HCT116 (cell line): ENCODE data around the gene RAPGEF2. TPM values are rescaled to one million over a fixed set of nuclear protein-coding genes. Genes with fewer than 3 reads are reported as not detected.
A peak's percentile ranks its signal among the peaks of the same experiment; 100 is the strongest.

Experiments
- ATAC-seq: fragments of 200-7000 bp; cut with Tn5 transposase; 2 replicates; pipeline ENCODE4 v1.9.1; 2020; ENCODE audit warnings: mild to moderate bottlenecking, moderate library complexity
- BruUV-seq: library from RNA; stranded (reverse); fragments of 400-500 nt; replicated peaks from 2 replicates; lab custom pipeline; 2021; lab: Mats Ljungman, UMichigan
- CTCF ChIA-PET: fragments of 300-600 bp; sonication (Branson Sonifier 250); formaldehyde crosslinking; loops from one replicate; lab custom pipeline; 2021; ENCODE audit warnings: antibody characterized with exemption; lab: Charles Lee
- POLR2A ChIA-PET: fragments of 300-600, 350-600 bp; sonication (Branson Sonifier 250); formaldehyde crosslinking; loops from one replicate; lab custom pipeline; 2021; ENCODE audit warnings: antibody characterized with exemption; lab: Charles Lee
- RAD21 ChIA-PET, 2 experiments: fragments of 300-600 bp; sonication (Branson Sonifier 250); formaldehyde crosslinking; loops; one replicate each; lab custom pipeline; 2023; ENCODE audit warnings: low total read pairs in 2 of 2; ENCODE audit not compliant: uncharacterized antibody in 2 of 2, unreplicated experiment in 2 of 2, low non-redundant PET in 1 of 2; lab: Charles Lee
- DNase-seq: peaks from one replicate; pipeline ENCODE4 v3.0.0-alpha.2; 2010; ENCODE audit warnings: low read depth, low spot score
- H2AFZ ChIP-seq: fragments of 200-600 bp; shearing (Covaris generic), sonication (generic); 2 replicates; pipeline ENCODE4 v1.6.1; 2017; ENCODE audit warnings: low read depth, mixed run types, mixed read lengths, antibody characterized with exemption, low read length; ENCODE audit not compliant: poor library complexity, severe bottlenecking
- H3K27ac ChIP-seq: 2 replicates; pipeline ENCODE4 v1.5.1; 2012; ENCODE audit warnings: low read depth, low read length
- H3K27me3 ChIP-seq: fragments of 200-600 bp; sonication (generic); 2 replicates; pipeline ENCODE4 v1.6.1; 2016; ENCODE audit warnings: mixed run types, low read length, mixed read lengths; ENCODE audit not compliant: insufficient read depth
- H3K36me3 ChIP-seq, 2 experiments: fragments of 200-500 bp in 1 of 2; fragments of 200-600 bp in 1 of 2; sonication (Bioruptor generic) in 1 of 2; sonication (generic) in 1 of 2; 2 replicates each; pipeline versions ENCODE4 v1.5.1 to v1.6.1; 2014 to 2016; ENCODE audit warnings: low read length in 2 of 2, inconsistent platforms in 1 of 2, mixed read lengths in 1 of 2, mixed run types in 1 of 2; ENCODE audit not compliant: insufficient read depth in 2 of 2, control insufficient read depth in 1 of 2
- H3K4me1 ChIP-seq, 2 experiments: fragments of 200-600 bp in 1 of 2; sonication (generic) in 1 of 2; 2 replicates each; pipeline versions ENCODE4 v1.5.1 to v1.6.1; 2012 to 2017; ENCODE audit warnings: low read length in 2 of 2, inconsistent platforms in 1 of 2, mild to moderate bottlenecking in 1 of 2, mixed read lengths in 1 of 2, mixed run types in 1 of 2, moderate library complexity in 1 of 2; ENCODE audit not compliant: insufficient read depth in 2 of 2, control insufficient read depth in 1 of 2
- H3K4me2 ChIP-seq: fragments of 200-600 bp; sonication (generic); 2 replicates; pipeline ENCODE4 v1.6.1; 2017; ENCODE audit warnings: mixed run types, low read length, mixed read lengths
- H3K4me3 ChIP-seq, 2 experiments: fragments of 200-600 bp in 1 of 2; sonication (generic) in 1 of 2; replicated peaks in 1 of 2; 2 replicates each; pipeline ENCODE4 v1.5.1; 2011 to 2016; ENCODE audit warnings: low read length in 2 of 2, control low read depth in 1 of 2, low read depth in 1 of 2, mild to moderate bottlenecking in 1 of 2, mixed read lengths in 1 of 2, mixed run types in 1 of 2
- H3K79me2 ChIP-seq: fragments of 200-600 bp; sonication (generic); 2 replicates; pipeline ENCODE4 v1.6.1; 2017; ENCODE audit warnings: mild to moderate bottlenecking, mixed run types, low read length, moderate library complexity, mixed read lengths; ENCODE audit not compliant: insufficient read depth
- H3K9ac ChIP-seq: fragments of 200-600 bp; sonication (generic); 2 replicates; pipeline ENCODE4 v1.6.1; 2016; ENCODE audit warnings: low read length, mixed read lengths
- H3K9me2 ChIP-seq: fragments of 200-600 bp; sonication (generic), shearing (Covaris generic); 2 replicates; pipeline ENCODE4 v1.6.1; 2017; ENCODE audit warnings: mixed run types, mild to moderate bottlenecking, moderate library complexity; ENCODE audit not compliant: insufficient read depth
- H3K9me3 ChIP-seq, 2 experiments: fragments of 200-500 bp in 1 of 2; fragments of 200-600 bp in 1 of 2; sonication (Bioruptor generic) in 1 of 2; sonication (generic) in 1 of 2; 2 replicates each; pipeline ENCODE4 v1.6.1; 2014 to 2017; ENCODE audit warnings: low read length in 2 of 2, mixed read lengths in 2 of 2, inconsistent platforms in 1 of 2, low read depth in 1 of 2, mild to moderate bottlenecking in 1 of 2, mixed run types in 1 of 2, moderate library complexity in 1 of 2; ENCODE audit not compliant: control insufficient read depth in 1 of 2, insufficient read depth in 1 of 2
- H4K20me1 ChIP-seq: fragments of 200-600 bp; sonication (generic), shearing (Covaris generic); 2 replicates; pipeline ENCODE4 v1.6.1; 2017; ENCODE audit warnings: mixed run types, mild to moderate bottlenecking, moderate library complexity; ENCODE audit not compliant: insufficient read depth
- CEBPB ChIP-seq: IDR thresholded peaks from 2 replicates; pipeline ENCODE4 v1.6.1; 2012; ENCODE audit warnings: low read depth
- ELF1 ChIP-seq: IDR thresholded peaks from 2 replicates; pipeline ENCODE4 v1.6.1; 2012; ENCODE audit warnings: low read depth, borderline replicate concordance
- EZH2 ChIP-seq: fragments of 200-600 bp; sonication (generic); IDR thresholded peaks from 2 replicates; pipeline ENCODE4 v1.6.1; 2017; ENCODE audit warnings: antibody characterized with exemption, mixed run types
- FOSL1 ChIP-seq: IDR thresholded peaks from 2 replicates; pipeline ENCODE4 v1.6.1; 2012; ENCODE audit warnings: low read depth
- JUND ChIP-seq: IDR thresholded peaks from 2 replicates; pipeline ENCODE4 v1.6.1; 2012
- POLR2A ChIP-seq: IDR thresholded peaks from 2 replicates; pipeline ENCODE4 v1.7.0; 2011; ENCODE audit warnings: borderline replicate concordance; ENCODE audit not compliant: insufficient read depth, insufficient read length; ENCODE audit errors: extremely low read depth
- SIN3A ChIP-seq: IDR thresholded peaks from 2 replicates; pipeline ENCODE4 v1.6.1; 2012; ENCODE audit warnings: low read depth
- SRF ChIP-seq: IDR thresholded peaks from 2 replicates; pipeline ENCODE4 v1.6.1; 2012; ENCODE audit warnings: low read depth
- TCF7L2 ChIP-seq: IDR thresholded peaks from 2 replicates; pipeline ENCODE4 v1.7.0; 2011; ENCODE audit warnings: borderline replicate concordance, inconsistent platforms; ENCODE audit not compliant: insufficient read depth, insufficient read length; ENCODE audit errors: extremely low read depth
- YY1 ChIP-seq: IDR thresholded peaks from 2 replicates; pipeline ENCODE4 v1.6.1; 2011; ENCODE audit warnings: low read length, low read depth, moderate library complexity, mild to moderate bottlenecking; ENCODE audit not compliant: insufficient replicate concordance; ENCODE audit errors: extremely low read depth
- ZFX ChIP-seq: fragments of 450-650 bp; IDR thresholded peaks from 2 replicates; pipeline ENCODE4 v1.6.1; 2017
- ZNF274 ChIP-seq: fragments of 200-500 bp; sonication (Bioruptor generic); IDR thresholded peaks from 2 replicates; pipeline ENCODE4 v1.6.1; 2014; ENCODE audit warnings: mild to moderate bottlenecking, low read depth, low read length, inconsistent platforms
- intact Hi-C: fragments of 100-400 bp; cut with micrococcal nuclease; formaldehyde crosslinking; loops from 2 replicates; pipeline ENCODE4 v1.10.0; 2022
- total RNA-seq: library from RNA; stranded (reverse); gene quantifications from one replicate; pipeline ENCODE4 v1.2.1, GENCODE V29; 2021; ENCODE audit not compliant: unreplicated experiment
- TF ChIP-seq, protein P1 (sequence below): IDR thresholded peaks from 2 replicates; pipeline ENCODE4 v1.6.1; 2012; ENCODE audit warnings: low read depth
- TF ChIP-seq, protein P2 (sequence below): IDR thresholded peaks from 2 replicates; pipeline ENCODE4 v1.6.1; 2011; ENCODE audit warnings: mild to moderate bottlenecking, low read length, moderate library complexity; ENCODE audit not compliant: insufficient replicate concordance; ENCODE audit errors: extremely low read depth
- TF ChIP-seq, protein P3 (sequence below): IDR thresholded peaks from 2 replicates; pipeline ENCODE4 v1.6.1; 2012

Gene RAPGEF2
- total RNA-seq, 1 experiment from 2014 or later: 21.2 TPM

- ChIA-PET RAD21 (no interaction called here), POLR2A (no interaction called here)
- Histone ChIP-seq H3K27ac (no peak overlapping the region), H3K4me3 (no peak overlapping the region), H3K4me2 (no peak overlapping the region), H3K9me2 (no peaks in the 10 kb centered on the region), H3K79me2 (no peaks in the 10 kb centered on the region), H3K9ac (no peak overlapping the region), H3K27me3 (no peaks in the 10 kb centered on the region)
- DNase-seq (no peak), ATAC-seq (no peak)
- intact Hi-C loops: no loop called here
- no TSS peak for BruUV-seq
- TF ChIP-seq FOSL1 (no peak), CEBPB (no peak), ZNF274 (no peak), SRF (no peak), SIN3A (no peak), YY1 (no peak)
- TF ChIP-seq, all 23 proteins: peak for 0
- CTCF ChIA-PET: no interaction called here
- no peaks in the 10 kb centered on the region for H3K36me3 ChIP-seq
- H3K4me1 ChIP-seq: no peaks in the 10 kb centered on the region
- peak overlapping the region; percentile 40 for H2AFZ ChIP-seq
- no peaks in the 10 kb centered on the region for H4K20me1 ChIP-seq
- no peaks in the 10 kb centered on the region for H3K9me3 ChIP-seq
These were observed 40.5 kb upstream of the RAPGEF2 start for GRCh38 chr4:159062381-159062780.

DNA sequence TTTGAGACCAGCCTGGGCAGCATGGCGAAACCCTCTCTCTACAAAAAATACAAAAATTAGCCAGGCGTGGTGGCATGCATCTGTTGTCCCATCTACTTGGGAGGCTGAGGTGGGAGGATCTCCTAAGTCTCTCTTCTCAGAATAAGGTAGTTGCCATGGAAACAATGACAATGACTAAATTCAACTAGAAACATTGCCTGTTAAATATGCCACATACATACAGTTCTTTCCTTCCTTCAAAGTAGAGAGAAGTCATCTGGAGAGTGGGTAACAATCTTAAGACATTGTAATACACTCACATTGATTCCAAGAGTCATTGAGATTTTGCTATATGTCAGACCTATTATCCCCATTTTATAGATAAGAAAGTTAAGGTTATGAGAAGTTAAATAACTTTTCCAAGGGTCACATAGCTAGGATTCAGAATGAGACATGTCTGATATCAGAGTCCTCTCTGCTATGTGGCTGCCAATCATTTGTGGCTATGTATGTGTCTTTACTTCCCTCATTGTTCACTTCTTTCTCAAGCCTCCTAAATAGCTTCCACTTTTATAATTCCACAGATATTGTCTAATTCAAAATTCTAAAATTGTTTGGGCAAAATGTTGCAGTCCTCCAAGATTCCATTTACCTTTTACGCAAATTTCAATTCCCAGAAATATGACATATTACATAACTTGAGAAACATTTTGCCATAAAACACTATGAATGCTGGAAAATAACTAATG is 37.2 kb upstream of the RAPGEF2 start:
- Histone ChIP-seq H3K9ac (no peak overlapping the region), H3K79me2 (no peaks in the 10 kb centered on the region), H4K20me1 (no peaks in the 10 kb centered on the region), H3K4me2 (no peak overlapping the region), H3K4me3 (no peak overlapping the region), H3K4me1 (peaks cover 0 to under 1% of the 10 kb centered on the region in 2 experiments; a peak in 1 of 4 replicates), H3K36me3 (no peaks in the 10 kb centered on the region), H3K9me3 (no peaks in the 10 kb centered on the region), H2AFZ (no peak overlapping the region), H3K27me3 (no peaks in the 10 kb centered on the region), H3K9me2 (no peaks in the 10 kb centered on the region), H3K27ac (no peak overlapping the region)
- no peak for ATAC-seq
- ChIA-PET CTCF (no interaction called here), POLR2A (interaction anchor here (0.6 kb wide), 1 partner anchor 19 kb away, joined by 3 read pairs; no protein-coding TSS in a partner anchor), RAD21 (no interaction called here)
- BruUV-seq: no TSS peak
- intact Hi-C loops: no loop called here
- DNase-seq: no peak
- TF ChIP-seq, protein P1, sequence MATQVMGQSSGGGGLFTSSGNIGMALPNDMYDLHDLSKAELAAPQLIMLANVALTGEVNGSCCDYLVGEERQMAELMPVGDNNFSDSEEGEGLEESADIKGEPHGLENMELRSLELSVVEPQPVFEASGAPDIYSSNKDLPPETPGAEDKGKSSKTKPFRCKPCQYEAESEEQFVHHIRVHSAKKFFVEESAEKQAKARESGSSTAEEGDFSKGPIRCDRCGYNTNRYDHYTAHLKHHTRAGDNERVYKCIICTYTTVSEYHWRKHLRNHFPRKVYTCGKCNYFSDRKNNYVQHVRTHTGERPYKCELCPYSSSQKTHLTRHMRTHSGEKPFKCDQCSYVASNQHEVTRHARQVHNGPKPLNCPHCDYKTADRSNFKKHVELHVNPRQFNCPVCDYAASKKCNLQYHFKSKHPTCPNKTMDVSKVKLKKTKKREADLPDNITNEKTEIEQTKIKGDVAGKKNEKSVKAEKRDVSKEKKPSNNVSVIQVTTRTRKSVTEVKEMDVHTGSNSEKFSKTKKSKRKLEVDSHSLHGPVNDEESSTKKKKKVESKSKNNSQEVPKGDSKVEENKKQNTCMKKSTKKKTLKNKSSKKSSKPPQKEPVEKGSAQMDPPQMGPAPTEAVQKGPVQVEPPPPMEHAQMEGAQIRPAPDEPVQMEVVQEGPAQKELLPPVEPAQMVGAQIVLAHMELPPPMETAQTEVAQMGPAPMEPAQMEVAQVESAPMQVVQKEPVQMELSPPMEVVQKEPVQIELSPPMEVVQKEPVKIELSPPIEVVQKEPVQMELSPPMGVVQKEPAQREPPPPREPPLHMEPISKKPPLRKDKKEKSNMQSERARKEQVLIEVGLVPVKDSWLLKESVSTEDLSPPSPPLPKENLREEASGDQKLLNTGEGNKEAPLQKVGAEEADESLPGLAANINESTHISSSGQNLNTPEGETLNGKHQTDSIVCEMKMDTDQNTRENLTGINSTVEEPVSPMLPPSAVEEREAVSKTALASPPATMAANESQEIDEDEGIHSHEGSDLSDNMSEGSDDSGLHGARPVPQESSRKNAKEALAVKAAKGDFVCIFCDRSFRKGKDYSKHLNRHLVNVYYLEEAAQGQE: no peak
- TF ChIP-seq ZFX (no peak), FOSL1 (no peak), POLR2A (no peak), EZH2 (no peak), CEBPB (no peak), JUND (no peak), ELF1 (no peak), SIN3A (no peak), TCF7L2 (no peak)
- TF ChIP-seq, protein P2, sequence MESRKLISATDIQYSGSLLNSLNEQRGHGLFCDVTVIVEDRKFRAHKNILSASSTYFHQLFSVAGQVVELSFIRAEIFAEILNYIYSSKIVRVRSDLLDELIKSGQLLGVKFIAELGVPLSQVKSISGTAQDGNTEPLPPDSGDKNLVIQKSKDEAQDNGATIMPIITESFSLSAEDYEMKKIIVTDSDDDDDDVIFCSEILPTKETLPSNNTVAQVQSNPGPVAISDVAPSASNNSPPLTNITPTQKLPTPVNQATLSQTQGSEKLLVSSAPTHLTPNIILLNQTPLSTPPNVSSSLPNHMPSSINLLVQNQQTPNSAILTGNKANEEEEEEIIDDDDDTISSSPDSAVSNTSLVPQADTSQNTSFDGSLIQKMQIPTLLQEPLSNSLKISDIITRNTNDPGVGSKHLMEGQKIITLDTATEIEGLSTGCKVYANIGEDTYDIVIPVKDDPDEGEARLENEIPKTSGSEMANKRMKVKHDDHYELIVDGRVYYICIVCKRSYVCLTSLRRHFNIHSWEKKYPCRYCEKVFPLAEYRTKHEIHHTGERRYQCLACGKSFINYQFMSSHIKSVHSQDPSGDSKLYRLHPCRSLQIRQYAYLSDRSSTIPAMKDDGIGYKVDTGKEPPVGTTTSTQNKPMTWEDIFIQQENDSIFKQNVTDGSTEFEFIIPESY: no peak
- TF ChIP-seq, protein P3, sequence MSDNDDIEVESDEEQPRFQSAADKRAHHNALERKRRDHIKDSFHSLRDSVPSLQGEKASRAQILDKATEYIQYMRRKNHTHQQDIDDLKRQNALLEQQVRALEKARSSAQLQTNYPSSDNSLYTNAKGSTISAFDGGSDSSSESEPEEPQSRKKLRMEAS: no peak
